Ovary (tissue), 9 donors: ENCODE results near the gene CD34. TPM values are rescaled to one million over a fixed set of nuclear protein-coding genes. Genes with fewer than 3 reads are reported as not detected.
"Not testable (repeated sequence)": the region's sequence is repeated elsewhere in the genome, so short reads cannot be mapped to it uniquely, and the experiment has no call there.

Experiments used
- DNase-seq, 5 donors: peaks; one replicate each; pipeline ENCODE4 v3.0.0-alpha.2; 2019 to 2020
- H3K27ac ChIP-seq, 2 donors: fragments of 200-600 bp; one replicate each; pipeline versions ENCODE4 v1.5.1 to v1.8.0; 2019 to 2022
- H3K27me3 ChIP-seq: fragments of 200-600 bp; one replicate; pipeline ENCODE4 v1.8.0; 2022
- H3K36me3 ChIP-seq: fragments of 200-600 bp; sonication (generic); one replicate; pipeline ENCODE4 v1.5.1; 2019
- H3K4me1 ChIP-seq: one replicate; pipeline ENCODE4 v1.8.1; 2013; ENCODE audit warnings: mild to moderate bottlenecking, moderate library complexity; ENCODE audit not compliant: insufficient read depth
- H3K4me3 ChIP-seq: fragments of 200-600 bp; sonication (generic); one replicate; pipeline ENCODE4 v1.5.1; 2017
- H3K9me3 ChIP-seq, 2 donors: fragments of 200-600 bp in 1 of 2; sonication (generic) in 1 of 2; one replicate each; pipeline versions ENCODE4 v1.5.1 to v1.8.1; 2013 to 2019; ENCODE audit warnings: mild to moderate bottlenecking in 1 of 2, moderate library complexity in 1 of 2
- CTCF ChIP-seq, 3 donors: fragments of 450-650 bp in 2 of 3; fragments of 200-600 bp in 1 of 3; IDR thresholded peaks; one replicate each; pipeline versions ENCODE4 v1.5.1 to v1.8.0; 2016 to 2022; ENCODE audit warnings: antibody characterized with exemption in 3 of 3, mild to moderate bottlenecking in 1 of 3
- EP300 ChIP-seq: sonication (generic); formaldehyde crosslinking; IDR thresholded peaks from one replicate; pipeline ENCODE4 v1.6.1; 2017; ENCODE audit warnings: antibody characterized with exemption
- POLR2A ChIP-seq: fragments of 450-650 bp; IDR thresholded peaks from one replicate; pipeline ENCODE4 v1.6.1; 2017; ENCODE audit warnings: antibody characterized with exemption, mild to moderate bottlenecking, moderate library complexity
- WGBS, 3 donors: extraction: QIAGEN DNeasy Blood & Tissue Kit in 1 of 3; methylation state at CpG; one replicate each; pipeline versions ENCODE4 v1.1.5 to v1.1.7; 2013 to 2017; 5-methylcytosine and 5-hydroxymethylcytosine counted together
- intact Hi-C, 4 donors: fragments of 100-400 bp; cut with DNase I; formaldehyde crosslinking; loops; one replicate each; pipeline versions ENCODE4 v1.11.0 to v1.15.1; 2022 to 2023
- polyA plus RNA-seq, 2 donors: library from polyadenylated mRNA; stranded (reverse); fragments of 200-250 nt in 1 of 2; fragments of 350-450 nt in 1 of 2; fragmentation: Illumina TruSeq in 1 of 2; extraction: RNeasy Lipid Tissue Mini Kit (QIAGEN cat#74804) in 1 of 2; gene quantifications; one replicate each; pipeline ENCODE4 v1.2.3, GENCODE V29; 2013 to 2014
- total RNA-seq, 7 donors: library from RNA; depleted of rRNA in 2 of 7; stranded (reverse); fragments of >200 nt in 2 of 7; fragmentation: NEBNext Ultra II Directional in 3 of 7; extraction: Animal tissue kit (Norgen Biotek cat#: 25700) in 3 of 7; gene quantifications; one replicate each; pipeline versions ENCODE4 v1.1.0 to v1.2.4, GENCODE V29; 2016 to 2023
- donor health status: DM: no; HTN: no; CAD: no; lungs with moderate emphysema.
- donor health status: DM: no; HTN: no; CAD: no.
- donor health status: Bipolar disorder and iron deficiency.
- donor health status: DM: yes; HTN: yes; CAD: no.
- donor health status: DM: no; HTN: no; CAD: no.
- donor health status: DM: yes; HTN: yes; CAD: no.

The CD34 gene
- total and polyA plus RNA-seq, 9 donors: 12.6 to 146 (median 25.9) TPM

- no peaks in the 10 kb centered on the region for H3K36me3 ChIP-seq
- intact Hi-C loops: loop anchor here in 1 of 4 donors (10.0 kb wide), 1 partner anchor 361 kb away; the partner anchor contains the start of gene PLXNA2
- H3K9me3 ChIP-seq: no peaks in the 10 kb centered on the region
- TF ChIP-seq EP300 (no peak), CTCF (IDR thresholded peaks at IDR 0.05) (no peak), POLR2A (no peak)
- no peak overlapping the region for H3K4me3 ChIP-seq
- WGBS, 3 donors: 84 to 89% (median 88%) methylated on average over 2 of the region's 2 CpGs
- no peaks in the 10 kb centered on the region for H3K27me3 ChIP-seq
- peaks cover 2% of the 10 kb centered on the region for H3K4me1 ChIP-seq
- no peak overlapping the region for H3K27ac ChIP-seq
- DNase-seq: no peak
Observed at GRCh38 chr1:207883660-207884250, 27.2 kb downstream of the CD34 start.

DNA sequence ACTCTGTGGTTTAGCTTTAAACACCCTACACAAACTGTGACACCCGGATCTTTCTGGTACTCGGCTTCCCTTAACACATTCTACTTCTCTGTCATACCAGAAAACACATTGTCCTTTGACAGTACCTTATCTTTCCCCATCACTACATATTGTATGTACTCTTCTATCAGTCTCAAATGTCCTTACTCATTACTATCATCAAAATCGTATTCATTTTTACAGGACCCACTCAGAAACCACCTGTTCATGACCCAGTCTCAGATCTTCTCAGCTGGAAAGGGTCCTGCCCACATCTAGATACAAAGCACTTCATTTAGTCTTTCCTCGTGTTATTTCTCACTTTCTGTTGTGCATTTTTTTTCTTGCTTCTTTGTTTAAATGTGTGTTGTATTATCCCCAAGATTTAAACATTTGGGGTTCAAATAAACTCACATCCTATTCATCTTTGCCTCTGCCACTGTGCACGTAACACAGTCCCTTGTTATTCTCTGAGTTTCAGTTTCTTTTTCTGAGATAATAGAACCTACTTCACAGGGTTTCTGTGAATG lies 27.7 kb downstream of the CD34 start:
- H3K27me3 ChIP-seq: no peaks in the 10 kb centered on the region
- H3K36me3 ChIP-seq: no peaks in the 10 kb centered on the region
- H3K27ac ChIP-seq: no peak overlapping the region
- TF ChIP-seq POLR2A: no peak
- no peak for TF ChIP-seq CTCF (IDR thresholded peaks at IDR 0.05)
- TF ChIP-seq EP300: no peak
- H3K4me1 ChIP-seq: peaks cover 2% of the 10 kb centered on the region
- intact Hi-C loops: loop anchor here in 1 of 4 donors (10.0 kb wide), 1 partner anchor 362 kb away; the partner anchor contains the start of gene PLXNA2
- no peak for DNase-seq
- WGBS, 3 donors: 64 to 71% (median 67%) methylated on average over 5 of the region's 5 CpGs
- no peaks in the 10 kb centered on the region for H3K9me3 ChIP-seq
- H3K4me3 ChIP-seq: no peak overlapping the region

- Histone ChIP-seq H3K36me3 (no peaks in the 10 kb centered on the region), H3K4me3 (no peak overlapping the region), H3K4me1 (peaks cover 2% of the 10 kb centered on the region), H3K9me3 (no peaks in the 10 kb centered on the region), H3K27me3 (no peaks in the 10 kb centered on the region), H3K27ac (no peak overlapping the region)
- TF ChIP-seq EP300: no peak
- no peak for TF ChIP-seq CTCF (IDR thresholded peaks at IDR 0.05)
- intact Hi-C loops: loop anchor here in 1 of 4 donors (10.0 kb wide), 1 partner anchor 362 kb away; the partner anchor contains the start of gene PLXNA2
- no peak for DNase-seq
- 37 to 59% (median 58%) methylated on average over 3 of the region's 3 CpGs for WGBS, 3 donors
Observed at GRCh38 chr1:207882692-207883091, 28.2 kb downstream of the CD34 start.

DNA sequence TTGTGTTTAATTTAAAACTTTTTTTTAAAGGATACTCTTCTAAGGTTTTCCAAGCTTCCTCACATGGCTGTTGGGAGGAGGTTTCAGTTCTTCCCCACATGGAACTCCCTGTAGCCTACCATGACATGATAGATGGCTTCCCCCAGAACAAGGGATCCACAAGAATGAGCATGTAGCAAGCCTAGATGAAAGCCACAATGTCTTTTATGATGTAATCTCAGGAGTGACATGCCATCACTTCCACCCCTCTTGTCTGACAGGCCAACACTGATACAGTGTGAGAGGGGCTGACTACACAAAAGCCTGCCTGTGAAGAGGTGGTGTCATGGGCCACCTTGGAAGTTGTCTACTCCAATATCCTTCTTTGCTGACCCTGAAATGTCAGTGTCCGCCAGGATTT lies 32.0 kb downstream of the CD34 start:
- Histone ChIP-seq H3K36me3 (no peaks in the 10 kb centered on the region), H3K27ac (no peak overlapping the region), H3K4me1 (no peaks in the 10 kb centered on the region), H3K9me3 (no peaks in the 10 kb centered on the region), H3K27me3 (no peaks in the 10 kb centered on the region), H3K4me3 (no peak overlapping the region)
- WGBS, 3 donors: 80 to 90% (median 90%) methylated on average over 1 of the region's 1 CpG
- no peak for TF ChIP-seq POLR2A
- TF ChIP-seq EP300: no peak
- no peak for TF ChIP-seq CTCF (IDR thresholded peaks at IDR 0.05)
- intact Hi-C loops: no loop called here
- no peak for DNase-seq

GRCh38 chr1:207877914-207878313 lies 33.0 kb downstream of the CD34 start:
- H3K36me3 ChIP-seq, H3K9me3 ChIP-seq, H3K4me1 ChIP-seq, H3K27ac ChIP-seq, H3K27me3 ChIP-seq, intact Hi-C loops, H3K4me3 ChIP-seq, DNase-seq: not testable (repeated sequence)
- WGBS, 3 donors: 85 to 95% (median 89%) methylated on average over 3 to 5 of the region's 5 CpGs
